Lung (tissue), 12 donors: ENCODE data around the gene PATE2. TPM values are rescaled to one million over a fixed set of nuclear protein-coding genes. Genes with fewer than 3 reads are reported as not detected.

ENCODE experiments used
- ATAC-seq: fragments of 200-7000 bp; cut with Tn5 transposase; one replicate; pipeline ENCODE4 v1.9.1; 2020; ENCODE audit warnings: moderate number of reproducible peaks; ENCODE audit not compliant: insufficient read depth, low FRiP score
- DNase-seq, 3 donors: peaks; one replicate each; pipeline ENCODE4 v3.0.0-alpha.2; 2013 to 2017
- H3K27ac ChIP-seq, 2 donors: one replicate each; pipeline ENCODE4 v1.5.1; 2013; ENCODE audit warnings: mild to moderate bottlenecking in 2 of 2, moderate library complexity in 2 of 2, control low read depth in 1 of 2, inconsistent platforms in 1 of 2, low read depth in 1 of 2, low read length in 1 of 2
- H3K27me3 ChIP-seq, 3 donors: one replicate each; pipeline ENCODE4 v1.5.1; 2013; ENCODE audit warnings: low read length in 2 of 3; ENCODE audit not compliant: control insufficient read depth in 3 of 3, insufficient read depth in 3 of 3
- H3K36me3 ChIP-seq, 4 donors: one replicate each; pipeline ENCODE4 v1.5.1; 2013; ENCODE audit warnings: low read length in 4 of 4, mild to moderate bottlenecking in 1 of 4, moderate library complexity in 1 of 4; ENCODE audit not compliant: control insufficient read depth in 4 of 4, insufficient read depth in 4 of 4
- H3K4me1 ChIP-seq, 5 donors: one replicate each; pipeline ENCODE4 v1.5.1; 2013; ENCODE audit warnings: low read length in 5 of 5, mild to moderate bottlenecking in 2 of 5, moderate library complexity in 1 of 5; ENCODE audit not compliant: control insufficient read depth in 5 of 5, insufficient read depth in 5 of 5
- H3K4me3 ChIP-seq: one replicate; pipeline ENCODE4 v1.5.1; 2013; ENCODE audit warnings: mild to moderate bottlenecking, control low read depth, moderate library complexity
- H3K9ac ChIP-seq, 2 donors: one replicate each; pipeline ENCODE4 v1.5.1; 2013; ENCODE audit warnings: low read length in 2 of 2, control low read depth in 1 of 2; ENCODE audit not compliant: insufficient read depth in 1 of 2
- H3K9me3 ChIP-seq, 4 donors: one replicate each; pipeline ENCODE4 v1.5.1; 2013; ENCODE audit warnings: low read length in 3 of 4, mild to moderate bottlenecking in 1 of 4, moderate library complexity in 1 of 4; ENCODE audit not compliant: control insufficient read depth in 4 of 4, insufficient read depth in 3 of 4
- WGBS, 2 donors: extraction: QIAGEN DNeasy Blood & Tissue Kit; methylation state at CpG; one replicate each; pipeline ENCODE4 v1.1.7; 2013; 5-methylcytosine and 5-hydroxymethylcytosine counted together
- polyA plus RNA-seq, 2 donors: library from polyadenylated mRNA; stranded (reverse); fragments of 200-250 nt; gene quantifications; one replicate each; pipeline ENCODE4 v1.2.1, GENCODE V29; 2013
- total RNA-seq, 2 donors: library from RNA; depleted of rRNA in 1 of 2; stranded (reverse); fragments of >200 nt in 1 of 2; gene quantifications; one replicate each; pipeline ENCODE4 v1.2.1, GENCODE V29; 2014 to 2021
- TF ChIP-seq, protein P1 (sequence below): IDR thresholded peaks from 2 replicates; pipeline ENCODE4 v1.5.1; 2012; ENCODE audit warnings: mild to moderate bottlenecking; ENCODE audit errors: control extremely low read depth, extremely low read depth
- donor health status: control.
- donor health status: control.
- donor health status: Bipolar disorder and iron deficiency.
- donor health status: healthy.
- donor health status: DM: yes; HTN: yes; CAD: no.

PATE2 gene
- total and polyA plus RNA-seq, 4 donors, result not detected

DNA sequence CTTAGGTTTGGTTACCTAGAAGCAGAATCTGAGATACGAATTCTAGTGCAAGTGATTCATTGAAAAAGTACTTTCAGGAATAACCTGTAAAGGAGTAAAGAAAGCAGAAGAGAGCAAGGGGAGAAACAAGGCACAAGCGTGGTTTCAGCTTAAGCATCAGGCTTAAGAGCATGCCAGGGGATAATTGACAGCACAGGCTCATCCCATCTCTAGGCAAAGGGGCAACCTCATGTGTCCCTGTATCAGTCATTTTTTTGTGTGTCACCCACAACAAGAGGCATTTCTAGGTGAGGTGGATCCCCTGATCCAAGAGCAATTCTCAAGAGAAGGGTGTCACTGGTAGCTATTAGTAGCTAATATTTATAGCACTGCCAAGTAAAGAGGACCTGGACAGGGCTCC, 8.0 kb downstream of the PATE2 start:
- Histone ChIP-seq H3K9ac (no peak overlapping the region), H3K4me3 (no peak overlapping the region), H3K36me3 (no peaks in the 10 kb centered on the region), H3K27ac (no peak overlapping the region), H3K4me1 (peaks cover 0 to 10% (median 0%) of the 10 kb centered on the region in 5 donors), H3K9me3 (no peaks in the 10 kb centered on the region), H3K27me3 (no peaks in the 10 kb centered on the region)
- no peak for DNase-seq
- TF ChIP-seq, protein P1, sequence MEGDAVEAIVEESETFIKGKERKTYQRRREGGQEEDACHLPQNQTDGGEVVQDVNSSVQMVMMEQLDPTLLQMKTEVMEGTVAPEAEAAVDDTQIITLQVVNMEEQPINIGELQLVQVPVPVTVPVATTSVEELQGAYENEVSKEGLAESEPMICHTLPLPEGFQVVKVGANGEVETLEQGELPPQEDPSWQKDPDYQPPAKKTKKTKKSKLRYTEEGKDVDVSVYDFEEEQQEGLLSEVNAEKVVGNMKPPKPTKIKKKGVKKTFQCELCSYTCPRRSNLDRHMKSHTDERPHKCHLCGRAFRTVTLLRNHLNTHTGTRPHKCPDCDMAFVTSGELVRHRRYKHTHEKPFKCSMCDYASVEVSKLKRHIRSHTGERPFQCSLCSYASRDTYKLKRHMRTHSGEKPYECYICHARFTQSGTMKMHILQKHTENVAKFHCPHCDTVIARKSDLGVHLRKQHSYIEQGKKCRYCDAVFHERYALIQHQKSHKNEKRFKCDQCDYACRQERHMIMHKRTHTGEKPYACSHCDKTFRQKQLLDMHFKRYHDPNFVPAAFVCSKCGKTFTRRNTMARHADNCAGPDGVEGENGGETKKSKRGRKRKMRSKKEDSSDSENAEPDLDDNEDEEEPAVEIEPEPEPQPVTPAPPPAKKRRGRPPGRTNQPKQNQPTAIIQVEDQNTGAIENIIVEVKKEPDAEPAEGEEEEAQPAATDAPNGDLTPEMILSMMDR, result no peak
- 85 to 88% methylated on average over 2 of the region's 2 CpGs for WGBS, 2 donors
- ATAC-seq, result no peak

- TF ChIP-seq, protein P1, result no peak
- DNase-seq, result peak; percentile 13 to 48 (median 25)
Observed at GRCh38 chr11:125768336-125769046, 10.1 kb downstream of the PATE2 start.

DNA sequence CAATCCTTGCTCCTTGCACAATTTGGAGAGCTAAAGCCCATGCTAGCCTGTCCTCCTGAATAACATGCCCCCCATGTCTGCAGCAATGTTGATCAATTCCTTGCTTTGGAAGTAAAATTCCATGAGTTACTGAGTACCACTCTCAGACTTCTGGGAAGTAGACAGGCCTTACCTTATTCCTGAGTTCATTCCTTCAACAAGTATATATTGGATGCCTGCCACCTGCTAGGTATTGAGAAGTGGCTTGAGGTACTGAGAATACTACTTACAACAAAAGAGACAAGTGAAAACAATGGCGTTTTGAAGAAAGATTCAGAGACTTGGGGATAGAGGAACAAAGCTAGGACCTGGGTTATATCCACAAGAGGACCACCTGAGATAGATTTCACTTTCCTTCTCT, 12.4 kb downstream of the PATE2 start:
- Histone ChIP-seq H3K4me1 (peaks cover 0 to 10% (median 0%) of the 10 kb centered on the region in 5 donors), H3K4me3 (no peak overlapping the region), H3K36me3 (no peaks in the 10 kb centered on the region), H3K27ac (no peak overlapping the region), H3K9me3 (no peaks in the 10 kb centered on the region), H3K9ac (no peak overlapping the region), H3K27me3 (no peaks in the 10 kb centered on the region)
- TF ChIP-seq, protein P1, result no peak
- DNase-seq, result peak in 1 of 3 donors; percentile 41
- WGBS, 2 donors, result 60 to 83% methylated on average over 1 of the region's 1 CpG
- no peak for ATAC-seq

More at GRCh38 chr11:125768336-125769046, 10.1 kb downstream of the PATE2 start:
- Histone ChIP-seq H3K4me3 (no peak overlapping the region), H3K36me3 (no peaks in the 10 kb centered on the region), H3K27me3 (no peaks in the 10 kb centered on the region), H3K9ac (no peak overlapping the region), H3K4me1 (peaks cover 0 to 10% (median 0%) of the 10 kb centered on the region in 5 donors), H3K27ac (no peak overlapping the region), H3K9me3 (no peaks in the 10 kb centered on the region)
- WGBS, 2 donors, result 40 to 64% methylated on average over 10 of the region's 10 CpGs
- no peak for ATAC-seq
